HCT116 (cell line): ENCODE results near the gene MAOB. TPM values are rescaled to one million over a fixed set of nuclear protein-coding genes. Genes with fewer than 3 reads are reported as not detected.

Source experiments
- ATAC-seq: fragments of 200-7000 bp; cut with Tn5 transposase; 2 replicates; pipeline ENCODE4 v1.9.1; 2020; ENCODE audit warnings: mild to moderate bottlenecking, moderate library complexity
- BruUV-seq: library from RNA; stranded (reverse); fragments of 400-500 nt; replicated peaks from 2 replicates; lab custom pipeline; 2021; lab: Mats Ljungman, UMichigan
- CTCF ChIA-PET: fragments of 300-600 bp; sonication (Branson Sonifier 250); formaldehyde crosslinking; loops from one replicate; lab custom pipeline; 2021; ENCODE audit warnings: antibody characterized with exemption; lab: Charles Lee
- POLR2A ChIA-PET: fragments of 300-600, 350-600 bp; sonication (Branson Sonifier 250); formaldehyde crosslinking; loops from one replicate; lab custom pipeline; 2021; ENCODE audit warnings: antibody characterized with exemption; lab: Charles Lee
- RAD21 ChIA-PET, 2 experiments: fragments of 300-600 bp; sonication (Branson Sonifier 250); formaldehyde crosslinking; loops; one replicate each; lab custom pipeline; 2023; ENCODE audit warnings: low total read pairs in 2 of 2; ENCODE audit not compliant: uncharacterized antibody in 2 of 2, unreplicated experiment in 2 of 2, low non-redundant PET in 1 of 2; lab: Charles Lee
- DNase-seq: peaks from one replicate; pipeline ENCODE4 v3.0.0-alpha.2; 2010; ENCODE audit warnings: low read depth, low spot score
- H2AFZ ChIP-seq: fragments of 200-600 bp; shearing (Covaris generic), sonication (generic); 2 replicates; pipeline ENCODE4 v1.6.1; 2017; ENCODE audit warnings: low read depth, mixed run types, mixed read lengths, antibody characterized with exemption, low read length; ENCODE audit not compliant: poor library complexity, severe bottlenecking
- H3K27ac ChIP-seq: 2 replicates; pipeline ENCODE4 v1.5.1; 2012; ENCODE audit warnings: low read depth, low read length
- H3K27me3 ChIP-seq: fragments of 200-600 bp; sonication (generic); 2 replicates; pipeline ENCODE4 v1.6.1; 2016; ENCODE audit warnings: mixed run types, low read length, mixed read lengths; ENCODE audit not compliant: insufficient read depth
- H3K36me3 ChIP-seq, 2 experiments: fragments of 200-500 bp in 1 of 2; fragments of 200-600 bp in 1 of 2; sonication (Bioruptor generic) in 1 of 2; sonication (generic) in 1 of 2; 2 replicates each; pipeline versions ENCODE4 v1.5.1 to v1.6.1; 2014 to 2016; ENCODE audit warnings: low read length in 2 of 2, inconsistent platforms in 1 of 2, mixed read lengths in 1 of 2, mixed run types in 1 of 2; ENCODE audit not compliant: insufficient read depth in 2 of 2, control insufficient read depth in 1 of 2
- H3K4me1 ChIP-seq, 2 experiments: fragments of 200-600 bp in 1 of 2; sonication (generic) in 1 of 2; 2 replicates each; pipeline versions ENCODE4 v1.5.1 to v1.6.1; 2012 to 2017; ENCODE audit warnings: low read length in 2 of 2, inconsistent platforms in 1 of 2, mild to moderate bottlenecking in 1 of 2, mixed read lengths in 1 of 2, mixed run types in 1 of 2, moderate library complexity in 1 of 2; ENCODE audit not compliant: insufficient read depth in 2 of 2, control insufficient read depth in 1 of 2
- H3K4me2 ChIP-seq: fragments of 200-600 bp; sonication (generic); 2 replicates; pipeline ENCODE4 v1.6.1; 2017; ENCODE audit warnings: mixed run types, low read length, mixed read lengths
- H3K4me3 ChIP-seq, 2 experiments: fragments of 200-600 bp in 1 of 2; sonication (generic) in 1 of 2; replicated peaks in 1 of 2; 2 replicates each; pipeline ENCODE4 v1.5.1; 2011 to 2016; ENCODE audit warnings: low read length in 2 of 2, control low read depth in 1 of 2, low read depth in 1 of 2, mild to moderate bottlenecking in 1 of 2, mixed read lengths in 1 of 2, mixed run types in 1 of 2
- H3K79me2 ChIP-seq: fragments of 200-600 bp; sonication (generic); 2 replicates; pipeline ENCODE4 v1.6.1; 2017; ENCODE audit warnings: mild to moderate bottlenecking, mixed run types, low read length, moderate library complexity, mixed read lengths; ENCODE audit not compliant: insufficient read depth
- H3K9ac ChIP-seq: fragments of 200-600 bp; sonication (generic); 2 replicates; pipeline ENCODE4 v1.6.1; 2016; ENCODE audit warnings: low read length, mixed read lengths
- H3K9me2 ChIP-seq: fragments of 200-600 bp; sonication (generic), shearing (Covaris generic); 2 replicates; pipeline ENCODE4 v1.6.1; 2017; ENCODE audit warnings: mixed run types, mild to moderate bottlenecking, moderate library complexity; ENCODE audit not compliant: insufficient read depth
- H3K9me3 ChIP-seq, 2 experiments: fragments of 200-500 bp in 1 of 2; fragments of 200-600 bp in 1 of 2; sonication (Bioruptor generic) in 1 of 2; sonication (generic) in 1 of 2; 2 replicates each; pipeline ENCODE4 v1.6.1; 2014 to 2017; ENCODE audit warnings: low read length in 2 of 2, mixed read lengths in 2 of 2, inconsistent platforms in 1 of 2, low read depth in 1 of 2, mild to moderate bottlenecking in 1 of 2, mixed run types in 1 of 2, moderate library complexity in 1 of 2; ENCODE audit not compliant: control insufficient read depth in 1 of 2, insufficient read depth in 1 of 2
- H4K20me1 ChIP-seq: fragments of 200-600 bp; sonication (generic), shearing (Covaris generic); 2 replicates; pipeline ENCODE4 v1.6.1; 2017; ENCODE audit warnings: mixed run types, mild to moderate bottlenecking, moderate library complexity; ENCODE audit not compliant: insufficient read depth
- CBX3 ChIP-seq: IDR thresholded peaks from 2 replicates; pipeline ENCODE4 v1.6.1; 2012; ENCODE audit warnings: low read depth
- CEBPB ChIP-seq: IDR thresholded peaks from 2 replicates; pipeline ENCODE4 v1.6.1; 2012; ENCODE audit warnings: low read depth
- CTCF ChIP-seq, 3 experiments: fragments of 200-600 bp in 1 of 3; sonication (generic) in 1 of 3; IDR thresholded peaks in 2 of 3; conservative IDR thresholded peaks in 1 of 3; 2 replicates each; pipeline ENCODE4 v1.5.1; 2012 to 2017; ENCODE audit warnings: low read depth in 2 of 3, low read length in 2 of 3, antibody characterized with exemption in 1 of 3, borderline replicate concordance in 1 of 3, control low read depth in 1 of 3, mild to moderate bottlenecking in 1 of 3, mixed read lengths in 1 of 3, mixed run types in 1 of 3, moderate library complexity in 1 of 3; ENCODE audit not compliant: insufficient read depth in 1 of 3
- EGR1 ChIP-seq: IDR thresholded peaks from 2 replicates; pipeline ENCODE4 v1.6.1; 2012; ENCODE audit warnings: low read depth
- ELF1 ChIP-seq: IDR thresholded peaks from 2 replicates; pipeline ENCODE4 v1.6.1; 2012; ENCODE audit warnings: low read depth, borderline replicate concordance
- EZH2 ChIP-seq: fragments of 200-600 bp; sonication (generic); IDR thresholded peaks from 2 replicates; pipeline ENCODE4 v1.6.1; 2017; ENCODE audit warnings: antibody characterized with exemption, mixed run types
- FOSL1 ChIP-seq: IDR thresholded peaks from 2 replicates; pipeline ENCODE4 v1.6.1; 2012; ENCODE audit warnings: low read depth
- JUND ChIP-seq: IDR thresholded peaks from 2 replicates; pipeline ENCODE4 v1.6.1; 2012
- POLR2AphosphoS5 ChIP-seq: IDR thresholded peaks from 2 replicates; pipeline ENCODE4 v1.6.1; 2011; ENCODE audit warnings: mild to moderate bottlenecking, low read depth, low read length, moderate library complexity
- RAD21 ChIP-seq: IDR thresholded peaks from 2 replicates; pipeline ENCODE4 v1.6.1; 2012; ENCODE audit warnings: low read depth, mild to moderate bottlenecking
- REST ChIP-seq: IDR thresholded peaks from 2 replicates; pipeline ENCODE4 v1.6.1; 2012; ENCODE audit warnings: low read depth
- SIN3A ChIP-seq: IDR thresholded peaks from 2 replicates; pipeline ENCODE4 v1.6.1; 2012; ENCODE audit warnings: low read depth
- SP1 ChIP-seq: IDR thresholded peaks from 2 replicates; pipeline ENCODE4 v1.6.1; 2012; ENCODE audit warnings: low read depth
- SRF ChIP-seq: IDR thresholded peaks from 2 replicates; pipeline ENCODE4 v1.6.1; 2012; ENCODE audit warnings: low read depth
- TCF7L2 ChIP-seq: IDR thresholded peaks from 2 replicates; pipeline ENCODE4 v1.7.0; 2011; ENCODE audit warnings: borderline replicate concordance, inconsistent platforms; ENCODE audit not compliant: insufficient read depth, insufficient read length; ENCODE audit errors: extremely low read depth
- YY1 ChIP-seq: IDR thresholded peaks from 2 replicates; pipeline ENCODE4 v1.6.1; 2011; ENCODE audit warnings: low read length, low read depth, moderate library complexity, mild to moderate bottlenecking; ENCODE audit not compliant: insufficient replicate concordance; ENCODE audit errors: extremely low read depth
- ZBTB33 ChIP-seq: IDR thresholded peaks from 2 replicates; pipeline ENCODE4 v1.6.1; 2011; ENCODE audit warnings: mild to moderate bottlenecking, low read length, moderate library complexity; ENCODE audit not compliant: insufficient replicate concordance; ENCODE audit errors: extremely low read depth
- ZFX ChIP-seq: fragments of 450-650 bp; IDR thresholded peaks from 2 replicates; pipeline ENCODE4 v1.6.1; 2017
- ZNF274 ChIP-seq: fragments of 200-500 bp; sonication (Bioruptor generic); IDR thresholded peaks from 2 replicates; pipeline ENCODE4 v1.6.1; 2014; ENCODE audit warnings: mild to moderate bottlenecking, low read depth, low read length, inconsistent platforms
- intact Hi-C: fragments of 100-400 bp; cut with micrococcal nuclease; formaldehyde crosslinking; loops from 2 replicates; pipeline ENCODE4 v1.10.0; 2022
- total RNA-seq: library from RNA; stranded (reverse); gene quantifications from one replicate; pipeline ENCODE4 v1.2.1, GENCODE V29; 2021; ENCODE audit not compliant: unreplicated experiment

Gene MAOB
- total RNA-seq, 1 experiment from 2014 or later, result 28.2 TPM

GRCh38 chrX:43753637-43754036, 128.6 kb downstream of the MAOB start:
- H3K9ac ChIP-seq, result no peak overlapping the region
- ChIA-PET POLR2A (no interaction called here), RAD21 (no interaction called here), CTCF (interaction anchor here (1.0 kb wide), 1 partner anchor 194 kb away, joined by 3 read pairs; no protein-coding TSS in a partner anchor)
- intact Hi-C loops, result no loop called here
- ATAC-seq (no peak), DNase-seq (no peak)
- no peaks in the 10 kb centered on the region for H3K79me2 ChIP-seq
- no peak overlapping the region for H2AFZ ChIP-seq
- no peaks in the 10 kb centered on the region for H3K9me2 ChIP-seq
- no peaks in the 10 kb centered on the region for H3K9me3 ChIP-seq
- TF ChIP-seq CTCF (IDR thresholded peaks at IDR 0.05 in 2 of 3, conservative IDR thresholded peaks at IDR 0.05 in 1 of 3; ENCODE audit: borderline replicate concordance in 1 of 3, insufficient read depth in 1 of 3, low read depth in 2 of 3, low read length in 2 of 3) (no peak), ZFX (no peak), TCF7L2 (no peak), POLR2AphosphoS5 (no peak), SIN3A (no peak), YY1 (no peak), EZH2 (no peak), ZNF274 (no peak), ZBTB33 (no peak), CEBPB (no peak), FOSL1 (no peak), SRF (no peak), CBX3 (no peak), EGR1 (no peak), RAD21 (no peak), REST (no peak), ELF1 (no peak), JUND (no peak), SP1 (no peak)
- H3K4me2 ChIP-seq, result no peak overlapping the region
- no peak overlapping the region for H3K4me3 ChIP-seq
- no peaks in the 10 kb centered on the region for H3K4me1 ChIP-seq
- no peak overlapping the region for H3K27ac ChIP-seq
- no peaks in the 10 kb centered on the region for H3K36me3 ChIP-seq
- no peaks in the 10 kb centered on the region for H4K20me1 ChIP-seq
- BruUV-seq, result no TSS peak
- no peaks in the 10 kb centered on the region for H3K27me3 ChIP-seq
